Suprapubic skin (tissue), 4 donors: ENCODE measurements around the gene MFSD11. TPM values are rescaled to one million over a fixed set of nuclear protein-coding genes. Genes with fewer than 3 reads are reported as not detected.
"Not testable (repeated sequence)": the region's sequence is repeated elsewhere in the genome, so short reads cannot be mapped to it uniquely, and the experiment has no call there.

Source experiments
- DNase-seq, 2 donors: peaks; one replicate each; pipeline ENCODE4 v3.0.0-alpha.2; 2019; ENCODE audit warnings: low spot score in 2 of 2
- H3K27ac ChIP-seq: fragments of 200-600 bp; sonication (generic); one replicate; pipeline ENCODE4 v1.5.1; 2019
- H3K27me3 ChIP-seq: fragments of 200-600 bp; sonication (generic); one replicate; pipeline ENCODE4 v1.5.1; 2019
- H3K36me3 ChIP-seq: fragments of 200-600 bp; sonication (generic); one replicate; pipeline ENCODE4 v1.5.1; 2019
- H3K4me1 ChIP-seq: fragments of 200-600 bp; sonication (generic); one replicate; pipeline ENCODE4 v1.5.1; 2019
- H3K4me3 ChIP-seq: fragments of 200-600 bp; sonication (generic); one replicate; pipeline ENCODE4 v1.5.1; 2019; ENCODE audit warnings: mild to moderate bottlenecking
- H3K9me3 ChIP-seq: fragments of 200-600 bp; sonication (generic); one replicate; pipeline ENCODE4 v1.5.1; 2019
- CTCF ChIP-seq, 2 donors: fragments of 200-600 bp in 1 of 2; fragments of 450-650 bp in 1 of 2; sonication (generic) in 1 of 2; IDR thresholded peaks; one replicate each; pipeline ENCODE4 v1.5.1; 2016 to 2019; ENCODE audit warnings: antibody characterized with exemption in 2 of 2, mild to moderate bottlenecking in 1 of 2, moderate library complexity in 1 of 2
- EP300 ChIP-seq: sonication (generic); formaldehyde crosslinking; IDR thresholded peaks from one replicate; pipeline ENCODE4 v1.6.1; 2017; ENCODE audit warnings: antibody characterized with exemption
- POLR2A ChIP-seq, 2 donors: fragments of 450-650 bp; IDR thresholded peaks; one replicate each; pipeline ENCODE4 v1.6.1; 2017; ENCODE audit warnings: antibody characterized with exemption in 2 of 2, mild to moderate bottlenecking in 2 of 2, moderate library complexity in 2 of 2
- POLR2AphosphoS5 ChIP-seq, 3 donors: sonication (generic); formaldehyde crosslinking; IDR thresholded peaks; one replicate each; pipeline ENCODE4 v1.6.1; 2017; ENCODE audit warnings: antibody characterized with exemption in 3 of 3
- WGBS: methylation state at CpG from one replicate; pipeline ENCODE4 v1.1.5; 2018; 5-methylcytosine and 5-hydroxymethylcytosine counted together
- total RNA-seq, 4 donors: library from RNA; depleted of rRNA; stranded (reverse); fragments of >200 nt; gene quantifications; one replicate each; pipeline ENCODE4 v1.1.0, GENCODE V29; 2016

MFSD11 gene
- total RNA-seq, 4 donors from 2014 or later, result 31.5 to 78.8 (median 37.2) TPM

DNA sequence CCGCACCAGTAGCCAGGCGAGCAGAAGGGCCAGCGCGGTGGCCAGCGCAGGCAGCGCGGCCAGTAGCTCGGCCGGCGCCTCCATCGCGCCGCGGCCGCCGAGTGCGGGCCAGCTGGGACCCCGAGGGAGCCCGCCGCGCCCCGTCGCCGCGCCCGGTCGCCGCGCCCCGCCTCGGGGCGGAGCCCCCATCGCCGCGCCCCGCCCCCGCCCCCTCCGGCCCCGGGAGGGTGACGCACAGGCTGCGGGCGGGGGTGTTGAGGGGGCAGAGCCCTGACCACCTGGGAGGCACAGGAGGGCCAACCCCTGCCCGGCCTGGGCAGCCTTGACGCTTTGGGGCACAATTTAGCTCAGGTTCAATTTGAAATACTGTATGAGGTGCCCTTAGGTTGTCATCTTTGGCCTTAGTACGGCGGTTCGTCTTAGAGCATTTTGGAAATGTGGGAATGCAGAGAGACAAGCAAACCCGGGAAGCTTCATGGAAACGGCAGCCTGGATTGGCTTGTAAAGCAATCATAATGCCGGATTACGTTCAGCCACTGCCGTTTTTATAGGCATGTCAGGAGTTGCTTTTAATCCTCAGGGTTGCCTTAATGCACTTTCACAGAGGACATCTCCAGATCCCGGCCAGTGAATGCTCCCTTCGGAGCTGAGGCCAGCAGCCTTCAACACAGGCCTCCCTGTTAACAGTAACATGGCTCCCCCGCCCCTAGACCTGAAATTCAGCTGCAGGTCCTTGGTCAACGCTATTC lies 26.9 kb upstream of the MFSD11 start, which contains the start of gene MXRA7:
Gene MXRA7, minus strand, starts transcription at position 103 of the 749 bp plus-strand sequence. Its CDS starts 19 bp downstream, at position 84.
- TF ChIP-seq POLR2A (IDR thresholded peaks at IDR 0.05), result no peak
- TF ChIP-seq EP300, result no peak
- TF ChIP-seq POLR2AphosphoS5 (IDR thresholded peaks at IDR 0.05), result no peak
- TF ChIP-seq CTCF (IDR thresholded peaks at IDR 0.05), result no peak
- Histone ChIP-seq H3K27ac (peak within 1 kb of the TSS; percentile 88), H3K27me3 (no peaks in the 10 kb centered on the region), H3K36me3 (peaks cover 20% of the 10 kb centered on the region), H3K9me3 (no peaks in the 10 kb centered on the region), H3K4me1 (peaks cover 45% of the 10 kb centered on the region), H3K4me3 (peak within 1 kb of the TSS; percentile 75)
- DNase-seq, result peak; percentile 84 to 88
- WGBS, result 14% methylated on average over 15 of the region's 56 CpGs

DNA sequence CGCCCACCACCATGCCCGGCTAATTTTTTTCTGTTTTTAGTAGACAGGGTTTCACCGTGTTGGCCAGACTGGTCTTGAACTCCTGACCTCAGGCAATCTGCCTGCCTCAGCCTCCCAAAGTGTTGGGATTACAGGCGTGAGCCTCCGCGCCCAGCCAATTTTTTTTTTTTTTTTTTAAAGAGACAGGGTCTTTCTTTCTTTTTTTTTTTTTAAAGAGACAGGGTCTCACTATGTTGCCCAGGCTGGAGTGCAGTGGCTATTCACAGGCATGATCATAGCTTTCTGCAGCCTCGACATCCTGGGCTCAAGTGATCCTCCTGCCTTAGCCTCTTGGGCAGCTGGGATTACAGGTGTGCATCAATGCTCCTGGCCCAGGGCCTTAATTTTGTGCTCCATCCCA lies 25.6 kb upstream of the MFSD11 start:
- H3K27me3 ChIP-seq, H3K4me3 ChIP-seq, DNase-seq, H3K9me3 ChIP-seq, H3K27ac ChIP-seq: not testable (repeated sequence)
- Histone ChIP-seq H3K4me1 (peaks cover 53% of the 10 kb centered on the region), H3K36me3 (peaks cover 33% of the 10 kb centered on the region)
- 62% methylated on average over 7 of the region's 7 CpGs for WGBS

- no peak for TF ChIP-seq CTCF (IDR thresholded peaks at IDR 0.05)
- TF ChIP-seq POLR2AphosphoS5 (IDR thresholded peaks at IDR 0.05), result no peak
- no peaks in the 10 kb centered on the region for H3K9me3 ChIP-seq
- H3K27ac ChIP-seq, result no peak overlapping the region
- peaks cover 42% of the 10 kb centered on the region for H3K4me1 ChIP-seq
- no peak for DNase-seq
- 93% methylated on average over 7 of the region's 7 CpGs for WGBS
- no peak overlapping the region for H3K4me3 ChIP-seq
- H3K36me3 ChIP-seq, result peaks cover 46% of the 10 kb centered on the region
- no peaks in the 10 kb centered on the region for H3K27me3 ChIP-seq
Observed at GRCh38 chr17:76713765-76714164, 24.2 kb upstream of the MFSD11 start.

- DNase-seq, result no peak
- no peak for TF ChIP-seq CTCF (IDR thresholded peaks at IDR 0.05)
- no peak for TF ChIP-seq POLR2AphosphoS5 (IDR thresholded peaks at IDR 0.05)
- no peak for TF ChIP-seq POLR2A (IDR thresholded peaks at IDR 0.05)
- no peak for TF ChIP-seq EP300
- 77% methylated on average over 5 of the region's 5 CpGs for WGBS
- H3K9me3 ChIP-seq, result no peaks in the 10 kb centered on the region
- peaks cover 52% of the 10 kb centered on the region for H3K36me3 ChIP-seq
- H3K27me3 ChIP-seq, result no peaks in the 10 kb centered on the region
- H3K4me3 ChIP-seq, result no peak overlapping the region
- H3K4me1 ChIP-seq, result peaks cover 36% of the 10 kb centered on the region
- H3K27ac ChIP-seq, result no peak overlapping the region
Observed at GRCh38 chr17:76714336-76714735, 23.6 kb upstream of the MFSD11 start.

GRCh38 chr17:76714822-76715495 lies 23.0 kb upstream of the MFSD11 start:
- Histone ChIP-seq H3K4me1 (peaks cover 30% of the 10 kb centered on the region), H3K27me3 (no peaks in the 10 kb centered on the region), H3K4me3 (no peak overlapping the region), H3K9me3 (no peaks in the 10 kb centered on the region), H3K36me3 (peaks cover 58% of the 10 kb centered on the region), H3K27ac (peak overlapping the region; percentile 2)
- no peak for TF ChIP-seq EP300
- TF ChIP-seq CTCF (IDR thresholded peaks at IDR 0.05), result peak; percentile 57 to 69
- no peak for TF ChIP-seq POLR2A (IDR thresholded peaks at IDR 0.05)
- TF ChIP-seq POLR2AphosphoS5 (IDR thresholded peaks at IDR 0.05), result no peak
- DNase-seq, result peak; percentile 80 to 88
- 29% methylated on average over 4 of the region's 4 CpGs for WGBS
